ENCODE results near the gene CRIP2. TPM values are rescaled to one million over a fixed set of nuclear protein-coding genes. Genes with fewer than 3 reads are reported as not detected.

CRIP2 gene
- polyA plus RNA-seq, 1 donor (not counting 4 experiments of a cell fraction or from before 2014, with no cell fraction given): 4.8 TPM

- Histone ChIP-seq H3K36me3 (ENCODE audit: control insufficient read depth in 2 of 2, extremely low read depth in 1 of 2, insufficient read depth in 2 of 2, low read length in 2 of 2) (peaks cover 6 to 21% of the 10 kb centered on the region in 2 experiments), H3K4me3 (ENCODE audit: control insufficient read depth in 2 of 3, extremely low read depth in 1 of 3, insufficient read depth in 2 of 3, low read depth in 1 of 3, low read length in 3 of 3) (no peak overlapping the region), H4K20me1 (ENCODE audit: control insufficient read depth, extremely low read depth, insufficient read depth, low read length) (peaks cover 28% of the 10 kb centered on the region), H3K4me1 (ENCODE audit: control insufficient read depth, extremely low read depth, insufficient read depth, low read length) (peaks cover 13% of the 10 kb centered on the region), H3K9me1 (ENCODE audit: control insufficient read depth, extremely low read depth, insufficient read depth, low read length) (peaks cover 2% of the 10 kb centered on the region), H2AFZ (ENCODE audit: control insufficient read depth, low read length) (no peak overlapping the region), H3K27me3 (ENCODE audit: control insufficient read depth, extremely low read depth, insufficient read depth, low read length) (no peaks in the 10 kb centered on the region), H3K27ac (ENCODE audit: control insufficient read depth, insufficient read depth, low read length) (no peak overlapping the region), H3K9ac (ENCODE audit: control insufficient read depth, extremely low read depth, insufficient read depth, low read length) (no peak overlapping the region), H3K79me2 (ENCODE audit: control insufficient read depth, insufficient read depth, low read length) (peaks cover 83% of the 10 kb centered on the region), H3K9me3 (ENCODE audit: control insufficient read depth, low read depth, low read length) (no peaks in the 10 kb centered on the region), H3K4me2 (ENCODE audit: control insufficient read depth, extremely low read depth, insufficient read depth, low read depth, low read length) (no peak overlapping the region)
- DNase-seq (ENCODE audit: low read depth, low spot score) (no peak), FAIRE-seq (no peak)
- TF ChIP-seq CTCF (optimal IDR thresholded peaks at IDR 0.05 in 1 of 3, IDR thresholded peaks at IDR 0.05 in 1 of 3, conservative IDR thresholded peaks at IDR 0.05 in 1 of 3; ENCODE audit: extremely low read depth in 1 of 3, insufficient read depth in 2 of 3, low read length in 3 of 3) (no peak), EZH2 (IDR thresholded peaks at IDR 0.05; ENCODE audit: low read length) (no peak)
- dilution Hi-C loops (cut with MboI; ENCODE audit: extremely low pct_ligation_motif_present, low sequenced_read_pairs): no loop called here
These were observed 43.4 kb upstream of the CRIP2 start for GRCh38 chr14:105431256-105431655.

DNA sequence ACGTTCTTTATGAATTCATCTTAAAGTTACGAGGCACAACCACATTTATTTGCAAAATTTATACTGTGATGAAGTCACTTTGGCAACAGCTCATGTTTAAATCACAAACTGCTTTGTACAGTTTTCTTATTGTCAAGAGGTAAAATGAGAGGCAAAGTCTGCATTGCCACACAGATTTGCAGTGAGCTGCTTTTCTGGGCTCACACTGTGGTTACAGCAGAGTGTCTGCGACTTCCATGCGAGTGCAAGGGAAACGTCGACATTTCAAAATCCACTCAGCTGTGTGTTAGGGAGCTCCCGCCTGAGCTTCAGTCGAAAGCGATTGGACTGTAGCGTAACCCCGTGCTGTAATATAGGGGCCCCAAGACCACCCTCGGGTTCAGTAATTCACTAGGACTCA is 42.0 kb upstream of the CRIP2 start:
- DNase-seq (ENCODE audit: low read depth, low spot score): no peak
- dilution Hi-C loops (cut with MboI; ENCODE audit: extremely low pct_ligation_motif_present, low sequenced_read_pairs): no loop called here
- no peak for FAIRE-seq

More for the DNA sequence above, 42.0 kb upstream of the CRIP2 start:
- Histone ChIP-seq H3K9ac (ENCODE audit: control insufficient read depth, extremely low read depth, insufficient read depth, low read length) (no peak overlapping the region), H3K27ac (ENCODE audit: control insufficient read depth, insufficient read depth, low read length) (no peak overlapping the region), H3K36me3 (ENCODE audit: control insufficient read depth in 2 of 2, extremely low read depth in 1 of 2, insufficient read depth in 2 of 2, low read length in 2 of 2) (peaks cover 4 to 9% of the 10 kb centered on the region in 2 experiments), H3K4me1 (ENCODE audit: control insufficient read depth, extremely low read depth, insufficient read depth, low read length) (peaks cover 13% of the 10 kb centered on the region), H4K20me1 (ENCODE audit: control insufficient read depth, extremely low read depth, insufficient read depth, low read length) (peaks cover 36% of the 10 kb centered on the region), H3K27me3 (ENCODE audit: control insufficient read depth, extremely low read depth, insufficient read depth, low read length) (no peaks in the 10 kb centered on the region), H3K4me3 (ENCODE audit: control insufficient read depth in 2 of 3, extremely low read depth in 1 of 3, insufficient read depth in 2 of 3, low read depth in 1 of 3, low read length in 3 of 3) (no peak overlapping the region), H3K79me2 (ENCODE audit: control insufficient read depth, insufficient read depth, low read length) (peaks cover 83% of the 10 kb centered on the region), H3K9me3 (ENCODE audit: control insufficient read depth, low read depth, low read length) (no peaks in the 10 kb centered on the region), H3K9me1 (ENCODE audit: control insufficient read depth, extremely low read depth, insufficient read depth, low read length) (peaks cover 2% of the 10 kb centered on the region), H3K4me2 (ENCODE audit: control insufficient read depth, extremely low read depth, insufficient read depth, low read depth, low read length) (no peak overlapping the region), H2AFZ (ENCODE audit: control insufficient read depth, low read length) (no peak overlapping the region)
- TF ChIP-seq CTCF (optimal IDR thresholded peaks at IDR 0.05 in 1 of 3, IDR thresholded peaks at IDR 0.05 in 1 of 3, conservative IDR thresholded peaks at IDR 0.05 in 1 of 3; ENCODE audit: extremely low read depth in 1 of 3, insufficient read depth in 2 of 3, low read length in 3 of 3) (no peak), EZH2 (IDR thresholded peaks at IDR 0.05; ENCODE audit: low read length) (no peak)

All from keratinocyte (primary cell).